K562 (cell line): ENCODE results near the gene NRP2. TPM values are rescaled to one million over a fixed set of nuclear protein-coding genes. Genes with fewer than 3 reads are reported as not detected.

Experiments
- ATAC-seq: fragments of 200-7000 bp; cut with Tn5 transposase; 3 replicates; pipeline ENCODE4 v1.9.1; 2020; ENCODE audit warnings: moderate library complexity
- BruUV-seq: library from RNA; stranded (reverse); fragments of 400-500 nt; replicated peaks from 2 replicates; lab custom pipeline; 2021; lab: Mats Ljungman, UMichigan
- CTCF ChIA-PET: fragments of 300-600 bp; formaldehyde crosslinking; extraction: SDS; loops from one replicate; lab custom pipeline; 2021; ENCODE audit warnings: low intra/inter-chr PET ratio; lab: Yijun Ruan, JAX
- POLR2A ChIA-PET: fragments of 300-600, 350-650 bp; sonication (Branson Sonifier 250); formaldehyde crosslinking; extraction: SDS; loops from one replicate; lab custom pipeline; 2021; ENCODE audit warnings: antibody characterized with exemption, inconsistent platforms; lab: Yijun Ruan, JAX
- DNase-seq, 4 experiments: peaks; one replicate each; pipeline versions ENCODE4 v3.0.0 to v3.0.0-alpha.2; 2011 to 2018; ENCODE audit warnings: low spot score in 3 of 4, mixed read lengths in 3 of 4; ENCODE audit errors: extremely low read depth in 1 of 4
- FAIRE-seq: peaks from 2 replicates; lab custom pipeline; 2011; peaks lifted over from hg19 to GRCh38; lab: Jason Lieb, UNC
- H2AFZ ChIP-seq: 2 replicates; pipeline ENCODE4 v1.6.0; 2011; ENCODE audit warnings: low read depth, low read length, control low read depth, inconsistent platforms
- H3K27ac ChIP-seq: fragments of 200-600 bp; 3 replicates; pipeline ENCODE4 v1.8.0; 2011; ENCODE audit warnings: low read depth, mild to moderate bottlenecking, control low read depth, inconsistent platforms, low read length, moderate library complexity, mixed read lengths; ENCODE audit errors: extremely low read depth
- H3K27me3 ChIP-seq, 2 experiments: fragments of 300-600 bp in 1 of 2; 2 replicates in 1 of 2; 3 replicates in 1 of 2; pipeline versions ENCODE4 v1.6.0 to v1.8.0; 2011; ENCODE audit warnings: inconsistent platforms in 2 of 2, low read length in 2 of 2, mild to moderate bottlenecking in 1 of 2, mixed read lengths in 1 of 2, moderate library complexity in 1 of 2; ENCODE audit not compliant: control insufficient read depth in 2 of 2, insufficient read depth in 2 of 2
- H3K36me3 ChIP-seq: fragments of 300-600 bp; 3 replicates; pipeline ENCODE4 v1.8.0; 2011; ENCODE audit warnings: mild to moderate bottlenecking, low read length, inconsistent platforms; ENCODE audit not compliant: control insufficient read depth, insufficient read depth
- H3K4me1 ChIP-seq, 2 experiments: fragments of 200-600 bp in 1 of 2; replicated peaks in 1 of 2; 2 replicates in 1 of 2; 3 replicates in 1 of 2; pipeline versions ENCODE4 v1.5.1 to v1.8.0; 2011; ENCODE audit warnings: inconsistent platforms in 2 of 2, low read length in 2 of 2, mild to moderate bottlenecking in 1 of 2, mixed read lengths in 1 of 2, moderate library complexity in 1 of 2; ENCODE audit not compliant: control insufficient read depth in 2 of 2, insufficient read depth in 2 of 2
- H3K4me2 ChIP-seq: 2 replicates; pipeline ENCODE4 v1.6.1; 2011; ENCODE audit warnings: low read length, control low read depth, inconsistent platforms, mixed read lengths; ENCODE audit not compliant: insufficient read depth
- H3K4me3 ChIP-seq: fragments of 200-600 bp; sonication (generic), shearing (Covaris generic); 2 replicates; pipeline ENCODE4 v1.5.1; 2016; ENCODE audit warnings: control low read depth, inconsistent platforms
- H3K79me2 ChIP-seq: fragments of 200-600 bp; 3 replicates; pipeline ENCODE4 v1.8.0; 2011; ENCODE audit warnings: low read length, inconsistent platforms; ENCODE audit not compliant: control insufficient read depth, insufficient read depth
- H3K9ac ChIP-seq, 2 experiments: 2 replicates each; pipeline versions ENCODE4 v1.6.0 to v1.6.1; 2011; ENCODE audit warnings: low read depth in 2 of 2, low read length in 2 of 2, control low read depth in 1 of 2, inconsistent platforms in 1 of 2, mild to moderate bottlenecking in 1 of 2, mixed read lengths in 1 of 2; ENCODE audit not compliant: insufficient read depth in 1 of 2
- H3K9me1 ChIP-seq: one replicate; pipeline ENCODE4 v1.6.0; 2011; ENCODE audit warnings: inconsistent platforms, mild to moderate bottlenecking, low read length, moderate library complexity; ENCODE audit not compliant: control insufficient read depth, insufficient read depth
- H3K9me3 ChIP-seq: replicated peaks from 2 replicates; pipeline ENCODE4 v1.5.1; 2011; ENCODE audit warnings: low read depth, low read length, inconsistent platforms; ENCODE audit not compliant: control insufficient read depth, insufficient read depth
- H4K20me1 ChIP-seq: replicated peaks from 2 replicates; pipeline ENCODE4 v1.6.1; 2011; ENCODE audit warnings: low read length, inconsistent platforms, mixed read lengths; ENCODE audit not compliant: control insufficient read depth, insufficient read depth
- AFF4 ChIP-seq: sonication (generic); formaldehyde crosslinking; IDR thresholded peaks from 2 replicates; pipeline ENCODE4 v1.8.0; 2023; ENCODE audit warnings: mild to moderate bottlenecking, missing genetic modification reagents
- ELF1 ChIP-seq: fragments of 200-800 bp; sonication (Bioruptor generic); IDR thresholded peaks from 2 replicates; pipeline ENCODE4 v1.6.1; 2016; ENCODE audit warnings: missing genetic modification characterization, missing compliant biosample characterization
- ESRRB ChIP-seq: fragments of 250-450 bp; sonication (Bioruptor Pico); IDR thresholded peaks from 2 replicates; pipeline ENCODE4 v1.5.0; 2020; ENCODE audit warnings: mild to moderate bottlenecking, moderate library complexity, borderline replicate concordance
- FOXK1 ChIP-seq: sonication (generic); formaldehyde crosslinking; IDR thresholded peaks from 2 replicates; pipeline ENCODE4 v1.8.0; 2022; ENCODE audit warnings: missing genetic modification reagents, mild to moderate bottlenecking, borderline replicate concordance
- STAT5B ChIP-seq: fragments of 250-450 bp; sonication (Bioruptor Pico); IDR thresholded peaks from 2 replicates; pipeline ENCODE4 v1.8.0; 2021; ENCODE audit warnings: mild to moderate bottlenecking, inconsistent platforms
- TBP ChIP-seq: optimal IDR thresholded peaks from 2 replicates; pipeline ENCODE3; 2011; ENCODE audit warnings: low read depth, low read length, improper control_type of control experiment
- ZNF263 ChIP-seq: sonication (generic); formaldehyde crosslinking; IDR thresholded peaks from 2 replicates; pipeline ENCODE4 v1.8.0; 2022; ENCODE audit warnings: mild to moderate bottlenecking, missing genetic modification reagents, borderline replicate concordance
- ZNF444 ChIP-seq: fragments of 250-450 bp; sonication (Bioruptor Pico); IDR thresholded peaks from 2 replicates; pipeline ENCODE4 v1.4.0; 2020; ENCODE audit warnings: mild to moderate bottlenecking, moderate library complexity
- WGBS: fragments of 100-300 bp; shearing (Covaris generic); methylation state at CpG from one replicate; pipeline ENCODE4 v1.1.6; 2016; ENCODE audit warnings: low coverage, mixed read lengths; ENCODE audit not compliant: insufficient coverage; ENCODE audit errors: missing lambda C conversion rate; 5-methylcytosine and 5-hydroxymethylcytosine counted together
- in situ Hi-C: fragments of 300-500 bp; cut with MboI; formaldehyde crosslinking; loops from 4 replicates; pipeline ENCODE4 v1.15.0; 2018; ENCODE audit warnings: inconsistent platforms, mixed read lengths
- intact Hi-C: fragments of 100-400 bp; cut with micrococcal nuclease; formaldehyde crosslinking; loops from 2 replicates; pipeline ENCODE4 v1.14.2; 2022
- polyA plus RNA-seq, 8 experiments: library from polyadenylated mRNA; depleted of rRNA in 4 of 8; stranded (reverse) in 5 of 8; unstranded in 3 of 8; fragments of >200 nt; fragmentation: Nextera tagmentation in 2 of 8; fragmentation: Illumina TruSeq in 1 of 8; extraction: Ambion mirVana in 2 of 8; extraction: Trizol in 1 of 8; gene quantifications; 2 replicates each; pipeline versions ENCODE4 v1.2.1 to v1.2.3, GENCODE V29; 2011 to 2014; ENCODE audit warnings: inconsistent platforms in 1 of 8, missing spikeins in 1 of 8
- total RNA-seq, 7 experiments: library from RNA; depleted of rRNA in 6 of 7; stranded (reverse); fragments of >200 nt in 6 of 7; fragmentation: Illumina TruSeq in 2 of 7; extraction: Trizol in 2 of 7; gene quantifications; 2 replicates each; pipeline versions ENCODE4 v1.2.1 to v1.2.3, GENCODE V29; 2011 to 2021; ENCODE audit warnings: low replicate concordance in 1 of 7
- TF ChIP-seq, protein P1 (sequence below): fragments of 450-650 bp; IDR thresholded peaks from 2 replicates; pipeline ENCODE4 v1.6.1; 2017; ENCODE audit warnings: mild to moderate bottlenecking, moderate library complexity

The NRP2 gene
- total and polyA plus RNA-seq, 9 of the 15 experiments (the other 6 are each of a cell fraction or from before 2014, with no cell fraction given) = 0.05 to 0.31 (median 0.15) TPM; not detected in 5

DNA sequence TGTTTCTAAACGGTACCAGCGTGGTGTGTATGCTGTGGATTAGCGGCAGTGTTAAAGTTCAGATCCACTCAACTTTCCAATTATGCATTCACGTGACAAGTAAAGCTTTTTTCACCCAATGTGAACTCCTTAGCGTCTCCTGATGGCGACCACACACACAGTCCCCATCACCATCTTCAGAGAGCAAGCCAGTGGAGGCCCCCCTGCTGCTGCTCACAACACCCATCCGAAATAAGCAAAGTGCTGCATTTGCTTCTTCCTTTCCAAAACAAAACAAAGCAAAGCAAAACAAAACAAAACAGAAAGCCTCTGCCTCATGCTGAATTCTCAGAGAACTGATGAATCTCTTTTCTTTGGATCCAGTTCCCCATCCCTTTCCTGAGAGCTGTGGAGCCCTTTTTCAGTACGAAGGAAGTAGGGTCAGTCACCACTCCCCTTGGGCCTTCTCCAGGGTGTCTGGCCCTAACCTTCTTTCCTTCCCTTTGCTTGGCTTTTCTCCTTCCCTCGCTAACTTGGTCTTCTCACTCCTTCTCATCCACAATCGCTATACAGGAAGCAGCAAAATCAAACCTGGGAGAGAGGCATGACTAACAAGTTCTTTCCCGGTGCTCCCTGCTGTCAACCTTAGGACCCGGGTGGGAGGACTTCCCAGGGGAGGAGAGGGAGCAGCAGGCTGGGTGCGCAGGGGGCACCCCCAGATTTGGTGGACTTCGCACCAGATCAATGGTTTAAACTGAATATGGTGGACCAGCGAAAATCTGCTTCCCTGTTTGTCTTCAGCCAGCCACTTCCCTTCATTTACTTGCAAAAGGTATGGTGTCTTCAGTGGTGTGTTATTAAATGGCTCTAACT lies 56.0 kb downstream of the NRP2 start:
- in situ Hi-C loops (no loop called here), intact Hi-C loops (no loop called here)
- ChIA-PET CTCF (no interaction called here), POLR2A (no interaction called here)
- Histone ChIP-seq H3K4me3 (no peak overlapping the region), H3K9me3 (no peaks in the 10 kb centered on the region), H3K4me2 (no peak overlapping the region), H3K27ac (no peak overlapping the region), H3K27me3 (peaks cover 0 to 21% of the 10 kb centered on the region in 2 experiments; a peak in 2 of 5 replicates), H3K9me1 (no peaks in the 10 kb centered on the region), H3K79me2 (no peaks in the 10 kb centered on the region), H3K4me1 (no peaks in the 10 kb centered on the region; a peak in 1 of 5 replicates), H3K36me3 (no peaks in the 10 kb centered on the region), H4K20me1 (no peaks in the 10 kb centered on the region), H3K9ac (no peak overlapping the region), H2AFZ (no peak overlapping the region)
- no peak for TF ChIP-seq FOXK1 (CRISPR knock-in tag)
- TF ChIP-seq, protein P1, sequence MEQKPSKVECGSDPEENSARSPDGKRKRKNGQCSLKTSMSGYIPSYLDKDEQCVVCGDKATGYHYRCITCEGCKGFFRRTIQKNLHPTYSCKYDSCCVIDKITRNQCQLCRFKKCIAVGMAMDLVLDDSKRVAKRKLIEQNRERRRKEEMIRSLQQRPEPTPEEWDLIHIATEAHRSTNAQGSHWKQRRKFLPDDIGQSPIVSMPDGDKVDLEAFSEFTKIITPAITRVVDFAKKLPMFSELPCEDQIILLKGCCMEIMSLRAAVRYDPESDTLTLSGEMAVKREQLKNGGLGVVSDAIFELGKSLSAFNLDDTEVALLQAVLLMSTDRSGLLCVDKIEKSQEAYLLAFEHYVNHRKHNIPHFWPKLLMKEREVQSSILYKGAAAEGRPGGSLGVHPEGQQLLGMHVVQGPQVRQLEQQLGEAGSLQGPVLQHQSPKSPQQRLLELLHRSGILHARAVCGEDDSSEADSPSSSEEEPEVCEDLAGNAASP = no peak
- no peak for TF ChIP-seq STAT5B (CRISPR knock-in tag)
- no peak for TF ChIP-seq ZNF263 (CRISPR knock-in tag)
- no peak for TF ChIP-seq AFF4
- no peak for TF ChIP-seq ESRRB (CRISPR knock-in tag)
- no peak for TF ChIP-seq TBP
- no peak for TF ChIP-seq ZNF444 (CRISPR knock-in tag)
- TF ChIP-seq ELF1 (tag) = no peak
- no TSS peak for BruUV-seq
- 3% methylated on average over 13 of the region's 15 CpGs for WGBS
- FAIRE-seq = no peak
- DNase-seq = no peak
- ATAC-seq = no peak
